Lower leg skin (tissue), 4 donors: ENCODE measurements around the gene NPEPPS. TPM values are rescaled to one million over a fixed set of nuclear protein-coding genes. Genes with fewer than 3 reads are reported as not detected.
"Not testable (repeated sequence)": the region's sequence is repeated elsewhere in the genome, so short reads cannot be mapped to it uniquely, and the experiment has no call there.

Source experiments
- DNase-seq, 2 donors: peaks; one replicate each; pipeline ENCODE4 v3.0.0-alpha.2; 2019; ENCODE audit warnings: low spot score in 2 of 2
- H3K4me3 ChIP-seq: fragments of 200-600 bp; sonication (generic); 2 replicates; pipeline ENCODE4 v1.5.1; 2017; ENCODE audit warnings: mild to moderate bottlenecking, low read depth; ENCODE audit not compliant: poor library complexity, severe bottlenecking
- WGBS, 2 donors: methylation state at CpG; one replicate each; pipeline ENCODE4 v1.1.5; 2018; 5-methylcytosine and 5-hydroxymethylcytosine counted together
- intact Hi-C: fragments of 100-400 bp; cut with DNase I; formaldehyde crosslinking; loops from one replicate; pipeline ENCODE4 v1.15.0; 2023; ENCODE audit warnings: low total_unique reads
- total RNA-seq, 4 donors: library from RNA; depleted of rRNA; stranded (reverse); fragments of >200 nt; gene quantifications; one replicate each; pipeline ENCODE4 v1.1.0, GENCODE V29; 2016

NPEPPS gene
- total RNA-seq, 4 donors from 2014 or later, result 79.3 to 127 (median 96.9) TPM

- H3K4me3 ChIP-seq, intact Hi-C loops, DNase-seq: not testable (repeated sequence)
- 61 to 62% methylated on average over 3 of the region's 3 CpGs for WGBS, 2 donors
These were observed 8.2 kb downstream of the NPEPPS start for GRCh38 chr17:47539085-47539484.

DNA sequence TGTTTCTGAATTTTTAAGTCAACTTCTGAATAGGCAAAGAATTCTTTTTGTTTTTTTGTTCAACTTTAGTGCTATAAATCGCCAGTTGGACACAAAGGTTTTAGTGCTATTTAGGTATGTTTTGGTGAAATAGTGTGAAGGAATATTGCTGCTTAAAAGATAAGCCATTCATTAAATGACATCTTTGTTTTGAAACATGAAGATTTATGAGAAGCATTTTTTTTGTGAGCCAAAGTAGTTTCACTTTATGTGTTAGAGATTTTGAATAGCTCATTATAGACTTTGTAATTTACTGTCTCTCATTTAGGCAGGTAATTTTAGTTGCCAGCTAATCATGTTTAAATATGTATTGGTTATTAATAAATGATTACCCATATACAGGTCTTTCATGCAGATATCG is 10.8 kb downstream of the NPEPPS start:
- H3K4me3 ChIP-seq, DNase-seq, intact Hi-C loops: not testable (repeated sequence)
- WGBS, 2 donors, result 87 to 91% methylated on average over 2 of the region's 2 CpGs

DNA sequence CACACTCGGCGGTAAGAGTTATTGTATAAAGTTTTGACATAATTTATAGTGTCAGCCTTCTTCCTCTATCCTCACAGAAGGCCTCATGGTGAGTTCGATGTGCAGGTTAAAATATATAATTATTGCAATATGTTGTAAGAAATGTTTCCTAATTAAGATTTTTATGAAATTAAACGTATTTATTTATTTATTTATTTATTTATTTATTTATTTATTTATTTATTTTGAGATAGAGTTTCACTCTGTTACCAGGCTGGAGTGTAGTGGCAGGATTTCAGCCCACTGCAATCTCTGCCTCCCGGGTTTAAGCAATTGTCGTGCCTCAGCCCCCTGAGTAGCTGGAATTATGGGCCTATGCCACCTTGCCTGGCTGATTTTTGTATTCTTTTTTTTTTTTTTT is 13.4 kb downstream of the NPEPPS start:
- H3K4me3 ChIP-seq, DNase-seq, intact Hi-C loops: not testable (repeated sequence)
- 91% methylated on average over 6 of the region's 6 CpGs for WGBS, 2 donors

DNA sequence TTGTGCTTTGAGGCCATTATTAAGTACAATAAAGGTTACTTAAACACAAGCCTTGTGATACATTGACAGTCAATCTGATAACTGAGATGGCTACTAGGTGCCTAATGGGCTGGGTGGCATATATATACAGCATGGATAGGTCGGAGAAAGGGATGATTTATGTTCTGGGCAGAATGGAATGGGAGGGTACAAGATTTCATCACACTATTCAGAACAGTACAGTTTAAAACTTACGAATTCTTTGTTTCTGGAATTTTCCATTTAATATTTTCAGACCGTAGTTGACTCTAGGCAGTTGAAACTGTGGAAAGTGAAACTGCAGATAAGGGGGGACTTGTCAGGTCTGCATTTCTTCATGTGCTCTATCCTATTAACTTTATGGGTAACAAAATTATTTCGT is 23.8 kb downstream of the NPEPPS start:
- 72 to 78% methylated on average over 4 of the region's 4 CpGs for WGBS, 2 donors
- H3K4me3 ChIP-seq, DNase-seq, intact Hi-C loops: not testable (repeated sequence)

GRCh38 chr17:47556108-47556507 is 25.2 kb downstream of the NPEPPS start:
- intact Hi-C loops, H3K4me3 ChIP-seq, DNase-seq: not testable (repeated sequence)
- WGBS, 2 donors, result 78 to 85% methylated on average over 3 of the region's 3 CpGs

GRCh38 chr17:47560517-47561043 is 29.7 kb downstream of the NPEPPS start:
- H3K4me3 ChIP-seq, DNase-seq, intact Hi-C loops: not testable (repeated sequence)

DNA sequence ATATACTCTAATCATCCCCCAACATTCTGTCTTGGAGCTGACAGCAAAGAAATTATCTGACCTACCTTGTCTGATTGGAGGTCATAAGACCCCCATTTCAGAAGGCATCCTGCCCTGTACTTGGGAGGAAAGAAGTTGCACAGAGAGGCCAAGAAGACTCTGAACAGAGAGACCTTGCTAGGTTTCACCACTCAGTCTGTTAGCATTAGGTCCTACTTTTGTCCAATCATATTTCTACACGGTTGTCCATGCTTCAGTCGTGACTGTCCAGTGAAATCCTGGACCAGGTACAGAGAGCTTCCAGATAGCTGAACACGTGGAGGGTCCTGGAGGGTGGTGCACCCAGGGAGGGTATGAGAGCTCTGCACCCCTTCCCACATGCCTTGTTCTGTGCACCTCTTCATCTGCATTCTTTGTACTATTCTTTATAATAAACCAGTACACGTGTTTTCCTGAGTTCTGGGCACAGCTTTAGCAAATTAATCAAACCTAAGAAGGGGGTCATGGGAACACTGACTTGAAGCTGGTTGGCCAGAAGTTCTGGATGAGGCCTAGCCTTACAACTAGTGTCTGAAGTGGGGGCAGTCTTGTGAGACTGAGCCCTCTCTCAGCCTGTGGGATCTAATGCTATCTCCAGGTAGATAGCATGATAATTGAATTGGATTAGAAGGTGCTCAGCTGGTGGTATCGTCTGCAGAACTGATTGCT is 30.9 kb downstream of the NPEPPS start:
- 77 to 84% methylated on average over 5 of the region's 5 CpGs for WGBS, 2 donors
- intact Hi-C loops, DNase-seq, H3K4me3 ChIP-seq: not testable (repeated sequence)

GRCh38 chr17:47562406-47562705 is 31.4 kb downstream of the NPEPPS start:
- DNase-seq, intact Hi-C loops, H3K4me3 ChIP-seq: not testable (repeated sequence)

DNA sequence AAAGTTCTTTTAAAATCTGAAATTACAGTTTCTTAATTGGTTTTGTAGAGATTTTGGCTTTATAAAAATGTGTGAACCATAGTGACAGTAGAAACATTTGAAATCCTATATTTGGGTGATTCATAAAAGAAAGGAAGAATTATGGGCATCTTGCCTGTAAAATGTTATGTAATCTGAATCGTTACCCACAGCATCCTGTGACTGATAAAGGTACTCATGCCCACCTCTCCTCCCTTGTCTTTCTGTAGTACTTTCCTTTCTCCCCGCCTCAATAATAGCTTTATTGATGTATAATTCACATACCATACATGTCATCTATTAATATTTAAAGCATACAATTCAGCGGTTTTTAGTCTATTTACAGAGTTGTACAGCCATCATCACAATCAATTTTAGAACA is 36.4 kb downstream of the NPEPPS start:
- H3K4me3 ChIP-seq, DNase-seq, intact Hi-C loops: not testable (repeated sequence)
- 55 to 64% methylated on average over 3 of the region's 3 CpGs for whole genome bisulfite sequencing, 2 donors

DNA sequence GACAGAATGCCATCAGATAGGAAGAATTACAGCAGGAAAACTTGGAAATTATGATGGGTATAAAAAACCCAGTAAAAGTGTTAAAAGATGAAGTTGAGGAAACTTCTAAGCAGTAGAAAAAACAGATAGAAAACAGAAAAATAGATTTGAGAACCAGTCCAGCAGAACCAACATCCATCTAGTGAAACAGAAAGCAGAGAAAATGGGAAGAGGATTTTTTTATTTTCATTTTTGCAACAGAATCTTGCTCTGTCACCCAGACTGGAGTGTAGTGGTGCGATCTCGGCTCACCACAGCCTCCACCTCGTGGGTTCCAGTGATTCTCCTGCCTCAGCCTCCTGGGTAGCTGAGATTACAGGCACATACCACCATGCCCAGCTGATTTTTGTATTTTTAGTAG is 41.7 kb downstream of the NPEPPS start:
- DNase-seq, H3K4me3 ChIP-seq, intact Hi-C loops: not testable (repeated sequence)
- 93 to 94% methylated on average over 3 of the region's 3 CpGs for WGBS, 2 donors

GRCh38 chr17:47582416-47582815 is 51.5 kb downstream of the NPEPPS start:
- H3K4me3 ChIP-seq, intact Hi-C loops, DNase-seq: not testable (repeated sequence)
- WGBS, 2 donors, result 100% methylated on average over 1 of the region's 1 CpG; no CpG with 5 or more reads in 1 of the 2 donors

DNA sequence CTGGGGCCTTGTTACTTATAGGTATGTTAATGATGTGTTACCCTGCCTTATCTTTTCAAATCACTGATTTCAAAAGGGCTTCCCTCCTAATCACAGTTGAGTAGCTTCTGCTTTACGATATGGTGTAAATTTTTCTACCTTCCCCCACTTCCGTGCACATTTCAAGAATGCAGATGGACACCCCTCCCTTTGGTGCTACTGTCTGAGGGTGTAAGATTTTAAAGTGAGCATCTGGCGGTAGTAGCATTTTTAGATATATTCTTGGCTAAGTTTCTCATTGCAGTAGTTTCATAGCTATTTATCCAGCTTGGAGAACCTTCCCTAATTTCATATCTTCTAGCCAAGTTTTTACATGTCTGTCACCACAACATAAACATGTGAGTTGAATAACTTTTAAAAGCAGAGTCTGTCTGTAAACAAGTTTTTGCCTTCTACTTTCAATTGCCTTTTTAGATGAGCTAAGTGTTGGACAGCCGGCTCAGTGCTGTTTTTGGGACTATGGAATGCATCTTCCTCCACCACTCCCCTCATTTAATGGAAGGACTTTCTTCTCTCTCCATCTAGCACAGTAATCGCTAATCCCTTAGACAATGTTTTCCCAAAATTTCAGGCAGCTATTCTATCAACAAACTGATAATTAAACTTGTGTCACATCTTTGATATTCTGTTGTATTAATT is 55.6 kb downstream of the NPEPPS start:
- H3K4me3 ChIP-seq, intact Hi-C loops, DNase-seq: not testable (repeated sequence)
- 51 to 58% methylated on average over 4 to 5 of the region's 5 CpGs for WGBS, 2 donors

- intact Hi-C loops, H3K4me3 ChIP-seq, DNase-seq: not testable (repeated sequence)
These were observed 62.6 kb downstream of the NPEPPS start for GRCh38 chr17:47593522-47593921.
